DND-41 (cell line): ENCODE results near the gene COL4A6.

Experiments used
- ATAC-seq: fragments of 200-7000 bp; cut with Tn5 transposase; 3 replicates; pipeline ENCODE4 v1.9.1; 2021; ENCODE audit warnings: low read depth; ENCODE audit not compliant: insufficient read depth
- DNase-seq: peaks from one replicate; pipeline ENCODE4 v3.0.0-alpha.2; 2020
- H2AFZ ChIP-seq: 2 replicates; pipeline ENCODE4 v1.6.0; 2012; ENCODE audit warnings: low read depth, low read length
- H3K27ac ChIP-seq: 2 replicates; pipeline ENCODE4 v1.5.1; 2012; ENCODE audit warnings: low read length, inconsistent platforms
- H3K27me3 ChIP-seq: fragments of 200-600 bp; sonication (generic); 2 replicates; pipeline ENCODE4 v1.6.0; 2012; ENCODE audit warnings: low read length, mild to moderate bottlenecking, inconsistent platforms; ENCODE audit not compliant: insufficient read depth, poor library complexity
- H3K36me3 ChIP-seq: 2 replicates; pipeline ENCODE4 v1.5.1; 2012; ENCODE audit warnings: low read length, inconsistent platforms; ENCODE audit not compliant: insufficient read depth
- H3K4me1 ChIP-seq: 2 replicates; pipeline ENCODE4 v1.5.1; 2012; ENCODE audit warnings: mild to moderate bottlenecking, low read length; ENCODE audit not compliant: insufficient read depth
- H3K4me2 ChIP-seq: 2 replicates; pipeline ENCODE4 v1.6.0; 2012; ENCODE audit warnings: mild to moderate bottlenecking, moderate library complexity, low read length, inconsistent platforms; ENCODE audit not compliant: insufficient read depth
- H3K4me3 ChIP-seq, 2 experiments: fragments of 200-600 bp in 1 of 2; shearing (Covaris generic) in 1 of 2; 2 replicates each; pipeline ENCODE4 v1.5.1; 2012 to 2016; ENCODE audit warnings: inconsistent platforms in 2 of 2, low read length in 2 of 2, mild to moderate bottlenecking in 2 of 2, low read depth in 1 of 2, moderate library complexity in 1 of 2
- H3K79me2 ChIP-seq: 2 replicates; pipeline ENCODE4 v1.6.0; 2012; ENCODE audit warnings: low read length, inconsistent platforms; ENCODE audit not compliant: insufficient read depth
- H3K9ac ChIP-seq: 2 replicates; pipeline ENCODE4 v1.6.0; 2012; ENCODE audit warnings: low read depth, mild to moderate bottlenecking, inconsistent platforms, low read length, moderate library complexity
- H3K9me3 ChIP-seq: 2 replicates; pipeline ENCODE4 v1.5.1; 2012; ENCODE audit warnings: low read length, moderate library complexity, mild to moderate bottlenecking, inconsistent platforms; ENCODE audit not compliant: insufficient read depth, severe bottlenecking
- H4K20me1 ChIP-seq: 2 replicates; pipeline ENCODE4 v1.6.0; 2012; ENCODE audit warnings: low read length; ENCODE audit not compliant: insufficient read depth
- CTCF ChIP-seq: IDR thresholded peaks from 2 replicates; pipeline ENCODE4 v1.5.1; 2012; ENCODE audit warnings: borderline replicate concordance, low read length, moderate library complexity, mild to moderate bottlenecking; ENCODE audit not compliant: poor library complexity, severe bottlenecking; ENCODE audit errors: extremely low read depth
- EZH2 ChIP-seq: IDR thresholded peaks from 3 replicates; pipeline ENCODE4 v1.6.1; 2012; ENCODE audit warnings: borderline replicate concordance, low read depth, mild to moderate bottlenecking, moderate library complexity, low read length, inconsistent platforms; ENCODE audit not compliant: severe bottlenecking

COL4A6 gene

GRCh38 chrX:108412783-108413182 lies 25.4 kb downstream of the COL4A6 start:
- Histone ChIP-seq H3K4me1 (no peaks in the 10 kb centered on the region), H3K9me3 (no peaks in the 10 kb centered on the region), H3K4me3 (no peak overlapping the region), H3K4me2 (no peak overlapping the region), H3K27ac (no peak overlapping the region), H3K9ac (no peak overlapping the region), H3K27me3 (no peaks in the 10 kb centered on the region), H3K36me3 (no peaks in the 10 kb centered on the region), H2AFZ (no peak overlapping the region), H4K20me1 (no peaks in the 10 kb centered on the region), H3K79me2 (no peaks in the 10 kb centered on the region)
- no peak for DNase-seq
- no peak for TF ChIP-seq EZH2
- no peak for TF ChIP-seq CTCF
- ATAC-seq = no peak

GRCh38 chrX:108399418-108400165 lies 38.6 kb downstream of the COL4A6 start:
- TF ChIP-seq CTCF = no peak
- no peak for TF ChIP-seq EZH2
- no peaks in the 10 kb centered on the region for H3K9me3 ChIP-seq
- no peaks in the 10 kb centered on the region for H4K20me1 ChIP-seq
- H3K27ac ChIP-seq = no peak overlapping the region
- no peaks in the 10 kb centered on the region for H3K36me3 ChIP-seq
- H3K9ac ChIP-seq = no peak overlapping the region
- no peak overlapping the region for H3K4me2 ChIP-seq
- ATAC-seq (no peak), DNase-seq (no peak)
- H3K79me2 ChIP-seq = no peaks in the 10 kb centered on the region
- H3K27me3 ChIP-seq = no peaks in the 10 kb centered on the region
- no peak overlapping the region for H2AFZ ChIP-seq
- H3K4me1 ChIP-seq = no peaks in the 10 kb centered on the region
- H3K4me3 ChIP-seq = no peak overlapping the region

- Histone ChIP-seq H3K4me3 (no peak overlapping the region), H3K27me3 (no peaks in the 10 kb centered on the region), H3K4me1 (no peaks in the 10 kb centered on the region), H3K36me3 (no peaks in the 10 kb centered on the region), H3K4me2 (no peak overlapping the region), H2AFZ (no peak overlapping the region), H3K27ac (no peak overlapping the region), H3K9me3 (no peaks in the 10 kb centered on the region), H4K20me1 (no peaks in the 10 kb centered on the region), H3K9ac (no peak overlapping the region), H3K79me2 (no peaks in the 10 kb centered on the region)
- TF ChIP-seq CTCF = no peak
- TF ChIP-seq EZH2 = no peak
- ATAC-seq = no peak
- no peak for DNase-seq
Measured at GRCh38 chrX:108397627-108398391, 40.4 kb downstream of the COL4A6 start.
